K562 (cell line): Measurements from ENCODE around the gene ORMDL2. TPM values are rescaled to one million over a fixed set of nuclear protein-coding genes. Genes with fewer than 3 reads are reported as not detected.

Source experiments
- CBX8 ChIP-seq: fragments of 200-600 bp; sonication (generic); IDR thresholded peaks from 2 replicates; pipeline ENCODE4 v1.6.1; 2012; ENCODE audit warnings: borderline replicate concordance, mixed run types, low read depth, mild to moderate bottlenecking, moderate library complexity, mixed read lengths, low read length, control low read depth, inconsistent platforms; ENCODE audit not compliant: poor library complexity, severe bottlenecking; ENCODE audit errors: extremely low read depth
- CTBP1 ChIP-seq: fragments of 450-650 bp; IDR thresholded peaks from 2 replicates; pipeline ENCODE4 v1.6.1; 2016; ENCODE audit warnings: borderline replicate concordance
- EZH2 ChIP-seq: IDR thresholded peaks from 2 replicates; pipeline ENCODE4 v1.6.1; 2012; ENCODE audit warnings: low read depth, mild to moderate bottlenecking, inconsistent platforms, low read length, borderline replicate concordance
- FOXA3 ChIP-seq, 2 experiments: fragments of 450-650 bp in 1 of 2; sonication (generic) in 1 of 2; formaldehyde crosslinking; IDR thresholded peaks in 1 of 2; conservative IDR thresholded peaks in 1 of 2; 2 replicates each; pipeline versions ENCODE4 v1.4.0 to v1.8.0; 2020 to 2022; ENCODE audit warnings: mild to moderate bottlenecking in 2 of 2, missing genetic modification reagents in 1 of 2
- HDAC1 ChIP-seq, 2 experiments: fragments of 450-650 bp; IDR thresholded peaks; 2 replicates each; pipeline ENCODE4 v1.6.1; 2016 to 2017; ENCODE audit warnings: inconsistent platforms in 1 of 2, mild to moderate bottlenecking in 1 of 2, moderate library complexity in 1 of 2
- KAT7 ChIP-seq: sonication (generic); formaldehyde crosslinking; IDR thresholded peaks from 2 replicates; pipeline ENCODE4 v1.8.0; 2022; ENCODE audit warnings: missing genetic modification reagents, mild to moderate bottlenecking, borderline replicate concordance
- KDM1A ChIP-seq, 2 experiments: fragments of 450-650 bp; IDR thresholded peaks; 2 replicates each; pipeline ENCODE4 v1.6.1; 2016; ENCODE audit warnings: mild to moderate bottlenecking in 2 of 2
- MTA3 ChIP-seq: fragments of 450-650 bp; formaldehyde crosslinking; IDR thresholded peaks from 2 replicates; pipeline ENCODE4 v1.6.1; 2017; ENCODE audit warnings: mild to moderate bottlenecking, borderline replicate concordance
- NR1H2 ChIP-seq: sonication (generic); formaldehyde crosslinking; IDR thresholded peaks from 2 replicates; pipeline ENCODE4 v1.4.0; 2020; ENCODE audit warnings: mild to moderate bottlenecking, missing genetic modification reagents
- PHB2 ChIP-seq: fragments of 450-650 bp; IDR thresholded peaks from 2 replicates; pipeline ENCODE4 v1.6.1; 2017; ENCODE audit warnings: low read depth
- POLR2AphosphoS5 ChIP-seq: IDR thresholded peaks from 2 replicates; pipeline ENCODE4 v1.6.1; 2011; ENCODE audit warnings: mild to moderate bottlenecking, low read depth, low read length, moderate library complexity; ENCODE audit not compliant: control insufficient read depth, insufficient read depth
- RBM25 ChIP-seq: fragments of 200-400 bp; formaldehyde crosslinking; IDR thresholded peaks from 2 replicates; pipeline ENCODE4 v1.6.1; 2018; ENCODE audit warnings: low read length, low read depth, moderate library complexity; ENCODE audit not compliant: severe bottlenecking
- SIN3A ChIP-seq, 2 experiments: fragments of 150-350 bp in 1 of 2; IDR thresholded peaks; 2 replicates each; pipeline ENCODE4 v1.6.1; 2011 to 2016; ENCODE audit warnings: borderline replicate concordance in 2 of 2, low read depth in 2 of 2, low read length in 2 of 2, mild to moderate bottlenecking in 2 of 2, moderate library complexity in 2 of 2; ENCODE audit not compliant: control insufficient read depth in 1 of 2
- TAF15 ChIP-seq: fragments of 200-400 bp; formaldehyde crosslinking; IDR thresholded peaks from 2 replicates; pipeline ENCODE4 v1.6.1; 2017; ENCODE audit warnings: mild to moderate bottlenecking, low read depth, low read length, moderate library complexity
- TAF7 ChIP-seq: fragments of 450-650 bp; IDR thresholded peaks from 2 replicates; pipeline ENCODE4 v1.6.1; 2016; ENCODE audit warnings: missing genetic modification characterization, missing compliant biosample characterization
- TAL1 ChIP-seq: fragments of 450-650 bp; IDR thresholded peaks from 2 replicates; pipeline ENCODE4 v1.6.1; 2016; ENCODE audit warnings: mild to moderate bottlenecking
- ZNF134 ChIP-seq: fragments of 250-450 bp; sonication (Bioruptor Pico); conservative IDR thresholded peaks from 2 replicates; pipeline ENCODE4 v1.4.0; 2020
- polyA plus RNA-seq, 8 experiments: library from polyadenylated mRNA; depleted of rRNA in 4 of 8; stranded (reverse) in 5 of 8; unstranded in 3 of 8; fragments of >200 nt; fragmentation: Nextera tagmentation in 2 of 8; fragmentation: Illumina TruSeq in 1 of 8; extraction: Ambion mirVana in 2 of 8; extraction: Trizol in 1 of 8; gene quantifications; 2 replicates each; pipeline versions ENCODE4 v1.2.1 to v1.2.3, GENCODE V29; 2011 to 2014; ENCODE audit warnings: inconsistent platforms in 1 of 8, missing spikeins in 1 of 8
- total RNA-seq, 7 experiments: library from RNA; depleted of rRNA in 6 of 7; stranded (reverse); fragments of >200 nt in 6 of 7; fragmentation: Illumina TruSeq in 2 of 7; extraction: Trizol in 2 of 7; gene quantifications; 2 replicates each; pipeline versions ENCODE4 v1.2.1 to v1.2.3, GENCODE V29; 2011 to 2021; ENCODE audit warnings: low replicate concordance in 1 of 7
- TF ChIP-seq, protein P1 (sequence below): fragments of 450-650 bp; IDR thresholded peaks from 2 replicates; pipeline ENCODE4 v1.6.1; 2014; ENCODE audit warnings: low read depth, mild to moderate bottlenecking, moderate library complexity, borderline replicate concordance
- TF ChIP-seq, protein P2 (sequence below), 3 experiments: fragments of 200-800 bp in 1 of 3; sonication (Bioruptor generic) in 1 of 3; sonication (generic) in 1 of 3; formaldehyde crosslinking in 1 of 3; IDR thresholded peaks; 2 replicates each; pipeline versions ENCODE4 v1.6.1 to v1.8.0; 2016 to 2022; ENCODE audit warnings: mild to moderate bottlenecking in 2 of 3, missing compliant biosample characterization in 2 of 3, missing genetic modification characterization in 2 of 3, missing genetic modification reagents in 1 of 3
- TF ChIP-seq, protein P3 (sequence below): fragments of 250-450 bp; sonication (Bioruptor Pico); IDR thresholded peaks from 2 replicates; pipeline ENCODE4 v1.5.0; 2020; ENCODE audit warnings: mild to moderate bottlenecking, borderline replicate concordance
- TF ChIP-seq, protein P4 (sequence below): fragments of 200-800 bp; sonication (Bioruptor generic); IDR thresholded peaks from 2 replicates; pipeline ENCODE4 v1.6.1; 2017; ENCODE audit warnings: missing genetic modification characterization, missing compliant biosample characterization

Gene ORMDL2
- total and polyA plus RNA-seq, 9 of the 15 experiments (the other 6 are each of a cell fraction or from before 2014, with no cell fraction given): 9.9 to 113 (median 34.4) TPM

DNA sequence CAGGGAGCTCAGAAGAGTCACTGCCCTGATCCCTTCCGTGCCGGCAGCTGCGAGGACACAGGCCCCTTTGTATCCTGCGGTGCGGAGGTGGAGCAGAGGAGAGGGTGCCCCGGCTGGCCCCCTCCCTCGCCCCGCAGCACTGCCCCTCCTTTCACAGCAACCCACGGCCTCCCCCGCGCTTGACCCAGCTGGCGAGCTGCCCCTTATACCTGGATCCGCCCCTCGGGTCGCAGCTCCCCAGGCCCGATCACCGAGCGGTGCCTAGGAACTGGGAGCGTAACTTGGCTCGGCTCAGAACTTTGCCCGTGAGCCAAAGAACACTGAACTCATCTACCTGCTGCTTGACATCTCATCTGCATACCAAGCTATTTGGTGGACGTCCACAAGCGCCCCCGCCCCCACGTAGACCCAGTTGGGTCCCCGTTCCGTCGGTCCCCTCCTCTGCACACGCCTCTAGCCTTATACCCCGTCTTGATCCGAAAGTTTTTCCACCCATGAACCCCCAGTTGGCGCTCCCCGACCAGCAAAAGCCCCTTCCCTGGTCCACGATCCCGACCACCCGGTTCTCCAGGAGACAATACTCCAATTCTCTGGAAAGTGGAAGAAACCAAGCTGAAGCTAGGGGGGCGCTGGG is 12.2 kb downstream of the ORMDL2 start (continued):
- TF ChIP-seq MTA3: no peak
- no peak for TF ChIP-seq RBM25
- TF ChIP-seq PHB2: no peak
- TF ChIP-seq POLR2AphosphoS5: no peak
- TF ChIP-seq TAF7 (tag): peak; percentile 16; the same call in 1 of the 2 replicates
- no peak for TF ChIP-seq TAL1
- no peak for TF ChIP-seq EZH2
- TF ChIP-seq KDM1A (IDR thresholded peaks at IDR 0.05): no peak
- TF ChIP-seq HDAC1 (IDR thresholded peaks at IDR 0.05): peak in 1 of 2 experiments; percentile 53; a peak in 1 of 4 replicates
- 0 out of 2 replicates have a peak, but pooled peaks have one; percentile 5 for TF ChIP-seq CTBP1
- no peak for TF ChIP-seq TAF15
- TF ChIP-seq, protein P1, sequence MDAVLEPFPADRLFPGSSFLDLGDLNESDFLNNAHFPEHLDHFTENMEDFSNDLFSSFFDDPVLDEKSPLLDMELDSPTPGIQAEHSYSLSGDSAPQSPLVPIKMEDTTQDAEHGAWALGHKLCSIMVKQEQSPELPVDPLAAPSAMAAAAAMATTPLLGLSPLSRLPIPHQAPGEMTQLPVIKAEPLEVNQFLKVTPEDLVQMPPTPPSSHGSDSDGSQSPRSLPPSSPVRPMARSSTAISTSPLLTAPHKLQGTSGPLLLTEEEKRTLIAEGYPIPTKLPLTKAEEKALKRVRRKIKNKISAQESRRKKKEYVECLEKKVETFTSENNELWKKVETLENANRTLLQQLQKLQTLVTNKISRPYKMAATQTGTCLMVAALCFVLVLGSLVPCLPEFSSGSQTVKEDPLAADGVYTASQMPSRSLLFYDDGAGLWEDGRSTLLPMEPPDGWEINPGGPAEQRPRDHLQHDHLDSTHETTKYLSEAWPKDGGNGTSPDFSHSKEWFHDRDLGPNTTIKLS: no peak
- TF ChIP-seq ZNF134 (CRISPR knock-in tag): no peak
- no peak for TF ChIP-seq NR1H2 (CRISPR knock-in tag)
- TF ChIP-seq, protein P2, sequence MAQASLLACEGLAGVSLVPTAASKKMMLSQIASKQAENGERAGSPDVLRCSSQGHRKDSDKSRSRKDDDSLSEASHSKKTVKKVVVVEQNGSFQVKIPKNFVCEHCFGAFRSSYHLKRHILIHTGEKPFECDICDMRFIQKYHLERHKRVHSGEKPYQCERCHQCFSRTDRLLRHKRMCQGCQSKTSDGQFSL (CRISPR knock-in tag; IDR thresholded peaks at IDR 0.05): no peak
- TF ChIP-seq, protein P2 (tag; IDR thresholded peaks at IDR 0.05): no peak
- no peak for TF ChIP-seq CBX8
- TF ChIP-seq, protein P3, sequence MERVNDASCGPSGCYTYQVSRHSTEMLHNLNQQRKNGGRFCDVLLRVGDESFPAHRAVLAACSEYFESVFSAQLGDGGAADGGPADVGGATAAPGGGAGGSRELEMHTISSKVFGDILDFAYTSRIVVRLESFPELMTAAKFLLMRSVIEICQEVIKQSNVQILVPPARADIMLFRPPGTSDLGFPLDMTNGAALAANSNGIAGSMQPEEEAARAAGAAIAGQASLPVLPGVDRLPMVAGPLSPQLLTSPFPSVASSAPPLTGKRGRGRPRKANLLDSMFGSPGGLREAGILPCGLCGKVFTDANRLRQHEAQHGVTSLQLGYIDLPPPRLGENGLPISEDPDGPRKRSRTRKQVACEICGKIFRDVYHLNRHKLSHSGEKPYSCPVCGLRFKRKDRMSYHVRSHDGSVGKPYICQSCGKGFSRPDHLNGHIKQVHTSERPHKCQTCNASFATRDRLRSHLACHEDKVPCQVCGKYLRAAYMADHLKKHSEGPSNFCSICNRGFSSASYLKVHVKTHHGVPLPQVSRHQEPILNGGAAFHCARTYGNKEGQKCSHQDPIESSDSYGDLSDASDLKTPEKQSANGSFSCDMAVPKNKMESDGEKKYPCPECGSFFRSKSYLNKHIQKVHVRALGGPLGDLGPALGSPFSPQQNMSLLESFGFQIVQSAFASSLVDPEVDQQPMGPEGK: no peak
- TF ChIP-seq, protein P4, sequence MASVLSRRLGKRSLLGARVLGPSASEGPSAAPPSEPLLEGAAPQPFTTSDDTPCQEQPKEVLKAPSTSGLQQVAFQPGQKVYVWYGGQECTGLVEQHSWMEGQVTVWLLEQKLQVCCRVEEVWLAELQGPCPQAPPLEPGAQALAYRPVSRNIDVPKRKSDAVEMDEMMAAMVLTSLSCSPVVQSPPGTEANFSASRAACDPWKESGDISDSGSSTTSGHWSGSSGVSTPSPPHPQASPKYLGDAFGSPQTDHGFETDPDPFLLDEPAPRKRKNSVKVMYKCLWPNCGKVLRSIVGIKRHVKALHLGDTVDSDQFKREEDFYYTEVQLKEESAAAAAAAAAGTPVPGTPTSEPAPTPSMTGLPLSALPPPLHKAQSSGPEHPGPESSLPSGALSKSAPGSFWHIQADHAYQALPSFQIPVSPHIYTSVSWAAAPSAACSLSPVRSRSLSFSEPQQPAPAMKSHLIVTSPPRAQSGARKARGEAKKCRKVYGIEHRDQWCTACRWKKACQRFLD (CRISPR knock-in tag): no peak; the same call in 1 of the 2 replicates
- TF ChIP-seq KAT7 (CRISPR knock-in tag): peak; percentile 82
- peak; percentile 14 to 67; a peak in 1 of 4 replicates for TF ChIP-seq SIN3A (IDR thresholded peaks at IDR 0.05; ENCODE audit: borderline replicate concordance in 2 of 2, control insufficient read depth in 1 of 2, low read depth in 2 of 2, low read length in 2 of 2)
- peak in 1 of 2 experiments; percentile 50; a peak in 1 of 4 replicates for TF ChIP-seq FOXA3 (CRISPR knock-in tag; conservative IDR thresholded peaks at IDR 0.05 in 1 of 2, IDR thresholded peaks at IDR 0.05 in 1 of 2)
